GOT3 (cell line): Measurements from ENCODE around the gene ZNF664.

Source experiments
- DNase-seq: peaks from one replicate; lab custom pipeline; 2025; ENCODE audit warnings: mixed read lengths; lab: John Stamatoyannopoulos, UW

The ZNF664 gene

DNA sequence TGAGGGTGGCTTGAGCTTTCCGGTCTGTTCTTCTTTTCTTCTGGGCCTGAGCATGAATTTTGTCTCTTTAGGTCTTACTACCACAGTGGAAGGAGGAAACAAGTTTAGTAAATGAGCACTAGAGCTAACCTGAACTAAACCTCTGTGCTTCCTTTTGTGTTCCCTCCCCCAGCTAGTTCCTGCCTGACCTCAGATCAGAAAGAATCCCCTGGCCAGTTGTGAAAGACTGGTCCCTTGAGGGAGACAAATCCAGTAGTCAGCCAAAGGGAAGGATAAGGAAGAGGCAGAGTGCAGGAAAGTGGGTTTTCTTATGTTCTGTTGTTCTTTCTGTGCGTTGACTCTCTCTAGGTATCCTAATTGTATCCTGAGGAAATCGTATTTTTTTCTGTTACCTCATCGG lies 17.5 kb downstream of the ZNF664 start:
- DNase-seq: no peak

DNA sequence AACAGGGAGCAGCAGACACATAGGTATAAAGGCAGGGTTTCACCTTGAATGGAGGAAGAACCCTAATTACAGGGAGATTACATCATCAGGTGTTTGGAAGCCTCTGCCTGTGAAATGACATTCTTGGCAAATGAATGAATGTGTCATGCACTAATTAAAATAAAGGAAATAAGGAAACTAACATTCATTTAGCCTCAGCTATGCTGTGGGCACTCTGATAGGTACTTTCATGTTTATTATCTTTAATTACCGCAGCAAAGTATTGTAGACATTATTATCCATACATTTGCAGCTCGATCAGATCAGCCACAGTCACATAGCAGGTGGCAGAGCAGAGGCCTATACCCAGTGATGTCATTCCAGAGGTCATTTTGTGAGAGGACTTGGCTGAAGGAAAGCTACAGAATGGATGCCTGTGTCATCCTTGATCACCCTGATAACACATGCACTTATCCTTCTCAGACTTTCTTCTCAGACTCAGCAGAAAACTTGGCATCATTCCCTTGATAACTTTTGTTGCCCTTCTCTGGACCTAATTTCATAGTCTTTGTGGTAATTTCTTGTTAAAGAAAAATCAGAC lies 18.4 kb downstream of the ZNF664 start:
- no peak for DNase-seq

DNA sequence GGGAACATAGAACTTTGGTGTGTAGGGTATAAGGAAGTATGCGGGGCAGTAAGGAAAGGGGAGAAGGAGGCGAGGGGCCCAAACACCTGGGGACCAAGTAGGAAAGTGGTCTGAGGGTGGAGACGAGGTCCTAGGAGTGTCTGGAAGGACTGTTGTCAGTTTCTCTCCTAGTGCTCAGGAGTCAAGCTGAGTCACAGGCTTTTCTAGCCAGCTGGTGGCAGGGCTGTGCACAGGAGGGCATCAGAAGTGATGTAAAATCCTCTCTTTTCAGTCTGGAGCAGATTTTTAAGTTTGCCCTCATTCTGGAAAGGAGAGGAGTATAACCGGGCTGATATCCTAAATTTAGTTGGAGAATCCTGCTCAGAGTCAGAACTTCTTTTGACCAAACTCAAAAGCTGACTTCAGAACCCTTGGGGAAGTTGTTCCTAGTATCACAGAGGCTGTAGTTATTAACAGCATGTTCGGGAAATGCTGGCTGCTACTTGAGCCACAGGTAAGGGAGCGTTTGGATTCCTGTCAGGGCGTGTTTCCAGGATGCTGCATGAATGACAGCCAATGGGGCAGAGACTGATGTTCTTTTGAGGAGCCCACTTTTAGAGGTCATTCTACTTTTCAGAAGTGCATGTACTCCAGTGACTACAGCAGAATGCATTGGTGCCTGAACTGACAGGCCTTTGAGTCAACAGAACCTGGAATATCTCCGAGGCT lies 19.3 kb downstream of the ZNF664 start:
- no peak for DNase-seq

DNA sequence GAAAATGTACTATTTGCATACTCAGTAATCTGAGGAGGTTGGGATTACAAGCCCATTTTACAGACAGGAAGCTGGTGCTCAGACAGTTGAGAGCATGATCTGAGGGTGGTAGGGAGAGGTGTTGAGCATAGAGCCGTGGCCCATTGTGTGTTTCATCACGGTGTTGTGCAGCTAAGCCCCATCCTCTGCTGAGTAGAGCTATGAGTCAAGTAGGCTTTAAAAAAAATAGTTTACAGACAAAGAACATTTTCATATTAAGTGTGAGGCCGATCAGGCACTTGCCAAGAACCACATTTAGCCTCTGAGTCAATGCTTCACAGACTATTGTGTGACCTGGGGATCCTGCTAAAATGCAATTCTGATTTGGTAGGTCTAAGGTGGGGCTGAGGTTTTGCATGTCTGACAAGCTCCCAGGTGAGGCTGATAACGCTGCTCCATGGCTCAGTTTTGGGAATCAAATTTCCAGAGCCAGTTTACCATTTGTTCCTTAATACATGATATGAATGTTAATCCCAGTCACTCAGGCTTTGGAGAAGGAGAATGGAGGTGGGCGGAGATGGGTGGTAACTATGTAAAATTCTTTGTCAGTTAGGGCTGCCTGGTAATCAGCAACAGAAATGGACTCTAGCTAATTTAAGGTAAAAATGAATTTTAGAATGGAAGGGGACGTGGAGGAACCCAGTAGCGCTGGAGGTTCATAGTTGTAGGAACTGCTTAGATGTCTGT lies 22.2 kb downstream of the ZNF664 start:
- no peak for DNase-seq

DNA sequence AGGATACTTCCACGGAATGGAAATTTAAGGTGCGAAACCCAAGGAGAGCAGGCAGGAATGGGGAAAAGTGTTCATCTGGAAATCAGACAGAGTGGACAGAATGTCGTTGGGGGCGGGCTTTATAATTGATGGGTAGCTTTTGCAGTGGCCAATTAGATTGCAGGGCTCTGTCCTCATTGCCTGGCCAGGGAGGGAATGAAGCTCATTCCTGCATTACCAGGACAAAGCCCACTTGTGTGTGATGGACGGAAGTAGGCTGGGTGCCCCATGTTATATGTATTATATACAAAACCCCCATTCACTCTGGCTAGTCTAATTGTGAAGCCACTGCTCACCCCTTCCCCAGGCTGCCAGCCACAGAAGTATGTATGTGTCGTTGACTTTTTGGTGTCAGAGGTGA lies 23.6 kb downstream of the ZNF664 start:
- DNase-seq: no peak

DNA sequence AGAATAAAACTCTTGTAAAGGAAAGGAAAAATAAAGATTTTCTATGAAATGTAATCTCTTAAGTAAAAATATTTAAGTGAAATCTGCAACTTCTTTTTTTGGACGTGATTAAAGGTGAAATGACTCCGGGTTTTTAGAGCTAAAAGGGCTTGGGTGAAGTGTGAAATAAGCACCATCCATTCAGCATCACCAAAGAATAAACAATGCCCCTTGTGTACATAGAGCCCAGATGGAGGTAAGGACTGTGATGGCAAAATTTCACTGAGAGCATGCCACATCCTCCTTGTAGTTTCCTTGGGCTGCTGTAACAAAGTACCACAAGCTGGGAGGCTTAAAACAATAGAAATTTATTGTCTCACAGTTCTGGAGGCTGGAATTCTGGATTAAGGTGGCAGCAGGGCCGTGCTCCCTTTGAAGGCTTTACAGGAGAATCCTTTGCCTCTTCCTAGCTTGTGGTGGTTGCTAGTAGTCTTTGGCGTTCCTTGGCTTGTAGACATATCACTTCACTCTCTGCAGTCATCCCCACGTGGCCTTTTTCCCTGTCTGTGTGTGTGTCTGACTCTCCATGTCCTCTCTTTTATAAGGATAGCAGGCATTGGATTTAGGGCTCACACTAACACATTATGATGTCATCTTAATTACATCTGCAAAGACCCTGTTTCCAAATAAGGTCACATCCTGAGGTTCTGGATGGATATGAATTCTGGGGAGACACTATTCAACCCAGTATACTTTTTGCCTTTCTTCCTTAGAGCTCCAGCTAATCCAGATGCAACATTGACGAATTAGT lies 24.2 kb downstream of the ZNF664 start:
- DNase-seq: no peak

DNA sequence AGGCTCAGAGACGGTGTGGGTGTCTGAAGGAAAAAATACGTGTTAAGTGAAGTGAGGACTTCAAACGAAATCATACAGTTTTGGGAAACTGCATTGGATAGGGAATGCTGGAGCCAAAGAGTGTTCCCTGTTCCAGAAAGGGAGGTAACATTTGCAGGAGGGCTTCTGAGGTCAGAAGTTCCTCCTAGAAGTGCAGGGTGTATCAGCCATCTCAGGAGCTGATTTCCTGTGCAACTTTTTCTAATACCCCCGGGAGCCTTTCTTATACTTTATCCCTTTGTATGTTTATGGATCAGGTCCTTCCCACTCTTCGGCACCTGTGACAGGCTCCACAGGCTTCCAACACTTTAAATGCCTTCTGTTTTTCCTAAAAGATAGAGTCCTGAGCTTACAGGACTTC lies 24.9 kb downstream of the ZNF664 start:
- no peak for DNase-seq

DNA sequence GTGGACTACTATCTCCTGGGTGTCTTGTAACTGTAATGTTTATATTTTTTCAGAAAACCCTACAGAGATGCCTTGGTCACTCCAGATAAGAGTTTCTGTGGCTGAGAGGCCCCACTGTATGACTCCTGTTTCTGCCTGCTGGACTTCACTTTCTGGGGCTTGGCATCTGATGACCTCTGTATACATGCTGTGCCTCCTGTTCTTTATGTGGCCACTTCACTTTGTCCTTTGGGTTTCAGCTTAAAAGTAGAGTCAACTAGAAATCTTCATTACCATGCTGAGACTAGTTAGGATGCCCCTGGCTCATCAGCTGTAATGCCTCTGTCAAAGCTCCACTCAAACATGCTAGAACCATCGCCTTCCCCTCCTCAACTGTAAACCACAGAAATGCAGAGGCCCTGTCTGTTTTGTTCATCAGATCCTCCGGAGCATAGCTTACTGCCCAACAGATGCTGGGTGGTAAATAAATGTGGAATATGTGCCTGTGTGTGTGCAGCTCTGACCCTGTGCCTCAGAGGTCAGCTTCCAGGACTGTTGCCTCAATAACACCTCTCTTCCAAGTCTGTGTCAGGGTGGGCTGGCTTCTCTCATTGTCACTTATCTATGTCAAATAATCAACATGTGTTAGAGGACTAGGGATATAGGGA lies 25.5 kb downstream of the ZNF664 start:
- no peak for DNase-seq

DNA sequence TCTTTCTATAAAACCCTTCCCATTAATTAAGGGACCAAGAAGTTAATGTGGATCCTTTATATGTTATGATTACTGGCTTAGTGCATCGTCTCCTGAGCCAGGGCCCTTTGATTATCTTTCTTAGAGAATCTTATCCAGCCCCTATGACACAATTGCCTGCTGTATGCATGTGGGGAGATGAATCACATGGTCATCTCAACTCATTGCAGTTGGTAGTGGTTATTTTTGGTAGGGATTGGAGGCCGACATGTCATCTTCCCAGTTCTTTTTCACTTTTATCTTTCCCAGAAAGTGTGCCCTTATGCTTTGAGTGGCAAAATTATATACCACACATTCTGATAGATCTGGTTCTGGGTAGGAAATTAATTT lies 26.0 kb downstream of the ZNF664 start:
- no peak for DNase-seq

DNA sequence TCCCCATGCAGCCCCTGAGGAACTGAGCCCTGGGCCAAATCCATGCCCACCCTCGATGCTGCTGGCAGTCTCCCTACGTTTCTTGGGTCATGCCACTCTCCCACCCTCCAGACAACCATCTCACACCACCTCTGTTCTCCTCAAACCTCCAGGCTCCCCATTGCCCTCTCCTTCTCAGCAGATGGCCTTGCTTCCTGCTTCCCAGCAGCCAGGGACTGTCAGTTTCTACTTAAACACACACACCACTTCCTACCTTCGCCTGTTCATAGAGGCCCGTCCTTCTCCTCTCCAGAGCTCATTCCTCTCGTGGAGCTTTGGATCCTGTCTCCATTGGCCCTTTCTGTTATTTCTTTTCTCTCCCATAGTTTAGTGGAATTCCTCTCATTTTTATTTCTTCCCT lies 27.1 kb downstream of the ZNF664 start:
- DNase-seq: no peak

DNA sequence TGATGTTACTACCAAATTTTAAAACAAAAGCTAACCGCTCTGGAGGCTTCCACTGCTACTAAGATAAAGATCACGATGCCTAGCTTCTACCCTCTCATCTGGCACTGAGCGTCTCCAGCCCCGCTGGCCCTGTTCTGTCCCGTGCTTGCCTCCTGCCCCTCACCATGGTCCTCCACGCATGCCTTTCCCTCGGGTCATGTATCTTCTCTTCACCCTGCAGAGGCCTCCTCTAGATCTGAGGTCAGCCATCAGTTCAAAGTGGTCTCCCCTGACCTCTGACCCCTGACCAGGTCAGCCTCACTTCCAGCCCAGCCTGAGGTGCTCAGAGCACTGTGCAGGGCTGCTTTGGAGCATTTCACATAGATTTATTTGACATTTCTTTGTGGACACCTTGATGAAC lies 28.3 kb downstream of the ZNF664 start:
- no peak for DNase-seq

DNA sequence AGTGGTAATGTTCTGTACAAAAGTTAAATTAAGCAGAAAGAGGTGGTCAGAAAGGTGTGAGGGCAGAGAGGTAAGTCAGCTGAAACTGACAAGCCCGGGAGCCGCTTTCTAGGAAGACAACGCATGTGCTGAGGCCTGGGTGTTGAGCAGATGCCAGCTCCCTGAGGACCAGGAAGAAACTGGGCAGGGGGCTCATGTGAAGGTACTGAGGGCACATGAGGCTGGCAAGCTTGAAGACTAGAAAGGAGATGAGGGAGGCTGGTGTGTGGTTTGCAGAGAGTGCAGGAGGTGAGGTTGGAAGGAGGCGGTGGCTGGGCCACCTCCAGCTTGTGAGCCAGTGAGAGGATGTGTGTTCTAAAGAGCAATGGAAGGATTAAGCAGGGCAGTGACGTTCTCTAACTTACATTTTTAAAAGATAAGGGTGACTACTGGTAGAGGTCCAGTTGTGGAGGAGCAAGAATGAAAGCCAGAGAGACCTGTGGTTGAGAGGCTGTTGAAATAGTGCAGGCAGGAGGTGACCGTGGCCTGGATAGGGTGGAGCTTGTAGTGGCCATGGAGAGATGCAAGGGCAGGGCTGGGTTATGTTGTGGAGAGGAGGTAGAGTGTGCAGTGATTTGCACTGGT lies 29.1 kb downstream of the ZNF664 start:
- no peak for DNase-seq

DNA sequence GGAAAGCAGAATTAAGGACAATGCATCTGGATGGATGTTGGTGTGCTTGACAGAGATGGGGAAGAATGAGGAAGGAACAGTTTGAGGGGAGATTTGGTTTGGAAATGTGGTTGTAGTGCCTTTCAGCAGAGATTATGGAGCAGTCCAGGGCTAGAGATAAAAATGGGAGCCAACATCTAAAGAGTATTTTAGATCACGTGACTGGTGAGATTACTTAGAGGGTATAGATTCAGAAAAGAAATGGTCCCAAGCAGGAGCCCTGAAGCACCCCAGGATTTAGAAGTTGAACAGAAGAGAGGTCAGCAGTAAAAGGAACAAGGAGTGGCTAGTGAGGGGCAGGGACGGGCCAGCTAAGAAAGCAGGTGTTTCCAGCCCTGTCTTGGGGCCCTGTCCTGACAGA lies 29.6 kb downstream of the ZNF664 start:
- no peak for DNase-seq

DNA sequence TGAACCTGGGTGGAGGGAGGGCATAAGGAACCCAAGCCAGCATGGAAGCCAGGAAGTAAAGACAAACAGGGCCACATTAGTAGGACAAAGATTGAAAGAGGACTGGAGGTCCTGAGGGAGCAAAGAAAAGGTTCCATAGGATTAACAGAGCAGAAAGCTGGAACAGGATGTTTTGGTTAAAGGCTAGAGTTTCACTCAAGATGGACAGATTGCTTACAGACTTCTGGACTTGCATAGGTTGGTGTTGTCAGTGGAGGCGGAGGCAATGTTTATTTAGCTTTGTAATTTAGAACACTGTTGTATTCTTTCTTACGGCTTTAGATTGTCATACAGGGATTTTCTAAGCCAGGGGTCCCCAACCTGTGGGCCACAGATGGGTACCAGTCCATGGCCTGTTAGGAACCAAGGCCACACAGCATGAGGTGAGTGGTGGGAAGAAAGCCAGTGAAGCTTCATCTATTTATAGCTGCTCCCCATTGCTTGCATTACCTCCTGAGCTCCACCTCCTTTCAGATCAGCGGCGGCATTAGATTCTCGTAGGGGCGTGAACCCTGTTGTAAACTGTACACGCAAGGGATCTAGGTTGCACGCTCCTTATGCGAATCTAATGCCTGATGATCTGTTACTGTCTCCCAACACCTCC lies 31.3 kb downstream of the ZNF664 start:
- no peak for DNase-seq

DNA sequence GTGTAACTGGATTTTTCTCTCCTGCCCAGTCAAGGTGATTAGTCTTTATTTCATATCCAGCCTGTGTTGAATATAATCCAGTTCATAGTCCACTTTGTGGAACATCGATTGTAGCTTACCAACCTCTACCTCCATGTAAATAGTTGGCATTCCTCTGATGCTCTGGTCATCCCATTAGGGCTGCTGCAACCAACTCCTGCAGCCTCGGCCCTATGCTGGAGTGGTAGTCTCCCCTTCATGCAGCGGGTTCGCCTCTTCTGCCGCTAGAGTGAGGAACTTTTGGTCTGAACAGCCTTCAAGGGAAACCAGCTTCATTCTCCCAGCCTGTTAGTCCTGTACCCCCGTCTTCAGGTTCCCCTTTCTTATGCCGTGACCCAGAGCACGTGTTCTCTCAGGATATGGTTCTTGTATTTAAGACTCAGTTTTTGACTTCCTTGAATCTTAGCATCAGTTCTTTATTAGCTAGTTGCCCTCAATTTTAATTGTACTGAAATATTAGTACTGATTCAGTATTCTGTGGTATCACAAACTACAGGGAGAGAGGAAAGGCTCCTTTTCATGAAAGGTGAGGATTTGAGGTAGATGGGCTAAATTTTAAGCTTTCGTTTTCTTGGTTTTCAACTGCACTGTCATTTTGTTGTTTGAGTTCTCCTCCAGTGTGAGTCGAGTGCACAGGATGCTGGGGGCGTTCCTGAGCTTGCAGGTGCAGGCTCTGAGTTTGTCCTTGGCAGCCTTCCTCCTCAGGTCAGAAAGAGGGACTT lies 33.2 kb downstream of the ZNF664 start:
- no peak for DNase-seq

DNA sequence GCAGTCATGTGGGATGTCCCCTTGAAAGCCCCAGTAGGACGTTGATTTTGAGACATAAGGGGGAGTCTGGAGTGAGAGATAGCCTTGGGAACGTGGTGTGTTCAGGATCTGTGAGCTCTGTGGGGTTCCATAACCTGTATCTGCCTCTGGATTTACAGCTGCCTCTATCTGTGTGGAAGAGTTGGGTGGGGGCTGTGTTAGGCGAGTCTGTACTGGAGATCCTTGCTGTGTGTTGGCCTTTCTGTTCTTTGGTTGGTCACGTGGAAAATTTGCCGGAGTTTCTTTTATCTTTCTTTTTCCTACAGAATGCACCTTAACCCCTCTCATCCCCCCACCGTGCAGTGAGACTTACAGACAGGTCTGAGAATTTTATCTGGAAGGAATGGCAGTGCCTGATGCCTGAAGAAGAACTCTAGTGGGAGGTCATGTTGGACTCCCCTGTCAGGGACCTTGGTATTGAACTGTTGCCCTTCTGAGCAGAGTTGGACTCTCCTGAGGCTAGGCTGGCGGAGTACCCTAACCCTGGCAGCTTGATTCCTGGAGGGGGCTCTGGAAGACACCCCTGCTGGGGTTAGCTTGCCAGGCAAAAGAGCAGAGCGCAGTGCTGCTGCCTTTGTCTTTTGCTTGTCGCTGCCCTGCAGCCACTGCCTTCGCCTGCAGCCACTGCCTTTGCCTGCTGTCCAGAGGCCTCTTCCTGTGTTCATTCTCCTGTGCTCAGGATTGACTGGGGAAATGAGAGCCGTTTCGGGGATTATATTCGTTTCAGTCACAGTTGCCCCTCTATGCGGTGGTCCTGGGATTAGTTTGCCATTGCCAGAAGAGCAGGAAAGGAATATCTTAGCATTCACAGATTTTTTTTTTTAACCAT lies 34.1 kb downstream of the ZNF664 start:
- no peak for DNase-seq

DNA sequence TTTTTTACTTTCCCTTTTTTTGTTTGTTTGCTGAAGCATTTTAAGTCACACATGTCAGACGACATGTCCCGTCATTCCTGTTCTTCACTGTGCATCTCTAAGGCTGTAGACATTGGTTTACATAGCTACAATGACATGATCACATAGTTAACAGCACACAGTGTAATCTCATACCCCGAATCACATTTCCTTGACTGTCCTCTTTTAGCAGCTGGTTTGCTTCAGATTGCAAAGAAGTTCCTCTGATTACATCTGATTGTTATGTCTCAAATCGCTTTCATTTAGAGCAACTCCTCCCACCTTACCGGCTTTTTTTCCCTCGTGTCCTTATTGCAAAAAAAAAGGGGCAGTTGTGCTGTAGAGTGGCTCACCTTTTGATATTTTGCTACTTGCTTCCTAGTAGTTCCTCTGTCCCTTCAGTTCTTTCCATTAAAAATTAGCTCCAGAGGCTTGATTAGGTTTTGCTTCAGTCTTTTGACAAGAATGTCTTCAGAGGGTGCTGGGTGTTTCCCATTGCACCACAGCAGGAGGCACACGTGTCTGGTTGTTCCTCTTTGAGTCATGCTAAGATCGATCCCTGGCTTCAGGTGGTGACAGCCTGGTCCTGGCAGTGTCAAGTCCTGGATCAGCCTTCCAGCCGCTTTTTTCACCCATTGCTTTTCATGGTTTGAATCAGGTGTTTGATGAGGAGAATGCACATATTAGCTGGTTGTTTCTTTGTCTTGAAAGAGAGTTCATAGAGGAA lies 35.0 kb downstream of the ZNF664 start:
- no peak for DNase-seq

DNA sequence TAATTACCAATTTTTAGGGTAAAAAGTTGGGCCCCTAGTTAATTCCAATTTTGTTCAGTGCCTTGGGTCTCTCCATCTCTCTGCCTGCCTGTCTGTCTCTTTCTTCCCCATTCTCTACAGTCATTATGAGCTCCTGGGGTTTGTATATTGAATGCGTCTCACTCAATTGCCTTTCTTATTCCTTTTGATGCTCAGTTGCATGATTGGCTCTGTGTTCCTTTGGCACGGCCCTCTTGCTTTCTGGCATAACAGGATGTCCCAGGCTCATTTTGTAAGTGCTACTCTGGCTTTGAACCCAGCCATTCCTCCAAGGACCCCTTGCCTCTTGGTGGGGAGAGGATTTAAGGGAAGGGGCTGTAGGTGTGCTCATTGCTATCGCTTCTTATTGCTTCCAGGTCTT lies 35.6 kb downstream of the ZNF664 start:
- no peak for DNase-seq

DNA sequence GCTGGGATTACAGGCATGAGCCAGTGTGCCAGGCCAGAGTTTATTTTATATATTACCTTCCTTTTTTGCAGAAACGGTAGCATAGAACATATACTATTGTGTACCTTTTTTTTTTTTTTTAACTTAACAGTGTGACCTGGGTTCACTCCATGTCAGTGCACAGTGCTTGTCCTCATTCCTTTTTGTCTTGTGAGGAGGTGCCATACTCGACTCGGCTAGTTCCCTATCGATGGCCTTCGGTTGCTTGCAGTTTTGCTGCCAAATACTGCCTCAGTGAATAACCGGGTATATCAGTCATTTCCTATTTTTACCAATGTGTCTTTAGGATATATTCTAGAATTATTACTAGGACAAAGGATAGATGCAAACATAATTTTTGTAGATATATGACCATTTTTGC lies 36.8 kb downstream of the ZNF664 start:
- DNase-seq: no peak
